B cell (primary cell): Measurements from ENCODE around the gene PIF1. TPM values are rescaled to one million over a fixed set of nuclear protein-coding genes. Genes with fewer than 3 reads are reported as not detected.

Experiments
- ATAC-seq: fragments of 200-7000 bp; cut with Tn5 transposase; one replicate; pipeline ENCODE4 v1.10.0; 2021; ENCODE audit warnings: low read depth, mild to moderate bottlenecking, moderate number of reproducible peaks, moderate library complexity
- CTCF ChIA-PET: fragments of 350-600 bp; sonication (Branson Sonifier 250); formaldehyde crosslinking; loops from one replicate; lab custom pipeline; 2021; ENCODE audit warnings: antibody characterized with exemption, inconsistent platforms; lab: Charles Lee
- POLR2A ChIA-PET: fragments of 350-600 bp; sonication (Branson Sonifier 250); formaldehyde crosslinking; loops from one replicate; lab custom pipeline; 2021; ENCODE audit warnings: antibody characterized with exemption; lab: Charles Lee
- DNase-seq: peaks from one replicate; pipeline ENCODE4 v3.0.0; 2013
- H2AFZ ChIP-seq: 2 replicates; pipeline ENCODE4 v1.6.1; 2012; ENCODE audit warnings: mild to moderate bottlenecking, low read depth, low read length; ENCODE audit not compliant: insufficient read depth, poor library complexity, severe bottlenecking
- H3K27ac ChIP-seq, 2 donors: 1 replicate in 1 of 2; 2 replicates in 1 of 2; pipeline ENCODE4 v1.5.1; 2012 to 2013; ENCODE audit warnings: low read length in 2 of 2, mild to moderate bottlenecking in 2 of 2, moderate library complexity in 1 of 2
- H3K27me3 ChIP-seq, 4 experiments: fragments of 200-600 bp in 1 of 4; sonication (generic) in 1 of 4; replicated peaks in 1 of 4; 1 replicate in 2 of 4; 2 replicates in 2 of 4; pipeline versions ENCODE4 v1.6.1 to v1.7.0; 2013 to 2016; ENCODE audit warnings: low read length in 3 of 4, mild to moderate bottlenecking in 2 of 4, mixed read lengths in 1 of 4, moderate library complexity in 1 of 4; ENCODE audit not compliant: insufficient read depth in 4 of 4, control insufficient read depth in 3 of 4; ENCODE audit errors: control extremely low read depth in 1 of 4
- H3K36me3 ChIP-seq, 2 experiments: replicated peaks in 1 of 2; 1 replicate in 1 of 2; 2 replicates in 1 of 2; pipeline versions ENCODE4 v1.6.1 to v1.7.1; 2013; ENCODE audit warnings: low read length in 1 of 2; ENCODE audit not compliant: insufficient read depth in 2 of 2, control insufficient read depth in 1 of 2; ENCODE audit errors: control extremely low read depth in 1 of 2, extremely low read depth in 1 of 2
- H3K4me1 ChIP-seq, 2 donors: fragments of 200-600 bp in 1 of 2; sonication (generic) in 1 of 2; 1 replicate in 1 of 2; 2 replicates in 1 of 2; pipeline versions ENCODE4 v1.5.1 to v1.6.1; 2013 to 2017; ENCODE audit warnings: low read length in 2 of 2; ENCODE audit not compliant: control insufficient read depth in 2 of 2, insufficient read depth in 2 of 2
- H3K4me2 ChIP-seq: replicated peaks from 2 replicates; pipeline ENCODE3; 2012; ENCODE audit warnings: mild to moderate bottlenecking, low read depth, low read length; ENCODE audit not compliant: poor library complexity, severe bottlenecking
- H3K4me3 ChIP-seq, 5 experiments: fragments of 200-600 bp in 1 of 5; sonication (generic) in 1 of 5; 1 replicate in 3 of 5; 2 replicates in 2 of 5; pipeline versions ENCODE4 v1.5.1 to v1.7.0; 2011 to 2016; ENCODE audit warnings: low read length in 4 of 5, mild to moderate bottlenecking in 4 of 5, low read depth in 2 of 5, control low read depth in 1 of 5, moderate library complexity in 1 of 5; ENCODE audit not compliant: insufficient read depth in 1 of 5; ENCODE audit errors: control extremely low read depth in 1 of 5, extremely low read depth in 1 of 5
- H3K79me2 ChIP-seq: fragments of 200-600 bp; sonication (generic); one replicate; pipeline ENCODE4 v1.6.0; 2016; ENCODE audit warnings: low read length; ENCODE audit not compliant: control insufficient read depth, insufficient read depth
- H3K9ac ChIP-seq: fragments of 200-600 bp; sonication (generic); 2 replicates; pipeline ENCODE4 v1.6.1; 2017; ENCODE audit warnings: mild to moderate bottlenecking, low read length, moderate library complexity
- H3K9me3 ChIP-seq, 3 donors: one replicate each; pipeline versions ENCODE4 v1.6.1 to v1.7.1; 2013; ENCODE audit warnings: low read length in 2 of 3; ENCODE audit not compliant: control insufficient read depth in 2 of 3, insufficient read depth in 1 of 3; ENCODE audit errors: control extremely low read depth in 1 of 3
- H4K20me1 ChIP-seq: 2 replicates; pipeline ENCODE4 v1.6.0; 2012; ENCODE audit warnings: mild to moderate bottlenecking, low read length; ENCODE audit not compliant: insufficient read depth, control insufficient read depth, poor library complexity, severe bottlenecking
- H3K27ac Mint-ChIP-seq: one replicate; pipeline ENCODE4 v1.8.0; 2021; ENCODE audit warnings: mixed read lengths
- H3K27me3 Mint-ChIP-seq: one replicate; pipeline ENCODE4 v1.8.0; 2021; ENCODE audit warnings: mixed read lengths
- H3K4me1 Mint-ChIP-seq: one replicate; pipeline ENCODE4 v1.8.0; 2021; ENCODE audit warnings: mixed read lengths
- H3K4me3 Mint-ChIP-seq: one replicate; pipeline ENCODE4 v1.8.0; 2021; ENCODE audit warnings: mixed read lengths
- H3K9me3 Mint-ChIP-seq: one replicate; pipeline ENCODE4 v1.8.0; 2022; ENCODE audit warnings: mixed read lengths; ENCODE audit not compliant: insufficient read depth
- EZH2 ChIP-seq: IDR thresholded peaks from 2 replicates; pipeline ENCODE4 v1.6.1; 2012; ENCODE audit warnings: borderline replicate concordance, low read depth, mild to moderate bottlenecking, moderate library complexity, low read length; ENCODE audit not compliant: insufficient read depth, poor library complexity, severe bottlenecking
- WGBS: methylation state at CpG from one replicate; pipeline ENCODE4 v1.1.5; 2013; ENCODE audit warnings: missing lambda C conversion rate; ENCODE audit not compliant: insufficient coverage; 5-methylcytosine and 5-hydroxymethylcytosine counted together
- intact Hi-C: fragments of 100-400 bp; cut with micrococcal nuclease; formaldehyde crosslinking; loops from one replicate; pipeline ENCODE4 v1.10.0; 2022
- polyA plus RNA-seq: library from polyadenylated mRNA; depleted of rRNA; stranded (reverse); fragments of >200 nt; gene quantifications from 2 replicates; pipeline ENCODE4 v1.2.3, GENCODE V29; 2012
- total RNA-seq, 2 donors: library from RNA; stranded (reverse); fragments of 120-200 nt in 1 of 2; gene quantifications; 1 replicate in 1 of 2; 2 replicates in 1 of 2; pipeline versions ENCODE4 v1.2.3 to v1.2.4, GENCODE V29; 2013 to 2022
- TF ChIP-seq, protein P1 (sequence below): fragments of 200-600 bp; IDR thresholded peaks from one replicate; pipeline ENCODE4 v1.8.0; 2022; ENCODE audit warnings: antibody characterized with exemption, mild to moderate bottlenecking

The PIF1 gene
- total and polyA plus RNA-seq, 2 donors (not counting 1 experiment from before 2014, with no cell fraction given) = 2.0 to 6.2 TPM

DNA sequence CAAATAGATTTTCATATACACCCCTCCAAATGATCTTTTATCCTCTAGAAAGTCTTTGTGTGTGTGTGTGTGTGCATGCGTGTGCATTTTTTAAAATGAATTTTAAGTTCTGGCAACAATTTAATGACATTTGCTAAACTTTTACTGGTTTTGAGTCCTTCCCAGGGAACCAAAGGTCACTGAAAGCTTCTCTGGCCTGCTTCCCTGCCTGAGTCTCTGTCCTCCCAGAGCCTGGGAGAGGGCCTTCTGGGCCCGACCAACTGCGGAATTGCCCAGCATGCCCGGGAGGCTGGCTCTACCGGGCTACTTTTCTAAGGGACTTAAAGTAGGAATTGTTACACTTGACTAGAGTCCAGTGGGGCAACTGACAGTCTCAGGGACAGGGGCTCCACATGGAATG lies 42.7 kb downstream of the PIF1 start:
- Mint-ChIP-seq H3K4me1 (peaks cover 10% of the 10 kb centered on the region), H3K4me3 (no peak overlapping the region), H3K27ac (no peak overlapping the region), H3K9me3 (no peaks in the 10 kb centered on the region), H3K27me3 (no peaks in the 10 kb centered on the region)
- no peak overlapping the region for H3K27ac ChIP-seq
- H3K27me3 ChIP-seq = peaks cover 0 to 5% (median 0%) of the 10 kb centered on the region in 4 experiments
- H3K79me2 ChIP-seq = no peaks in the 10 kb centered on the region
- DNase-seq = no peak
- ChIA-PET CTCF (interaction anchor here (0.6 to 1.8 kb wide), 2 partner anchors 53 to 356 kb away, joined by 4 to 5 read pairs; no protein-coding TSS in a partner anchor), POLR2A (no interaction called here)
- WGBS = 95% methylated on average over 2 of the region's 5 CpGs
- H2AFZ ChIP-seq = no peak overlapping the region
- H3K4me1 ChIP-seq = peaks cover 5 to 16% of the 10 kb centered on the region in 2 donors
- TF ChIP-seq EZH2 = no peak
- TF ChIP-seq, protein P1, sequence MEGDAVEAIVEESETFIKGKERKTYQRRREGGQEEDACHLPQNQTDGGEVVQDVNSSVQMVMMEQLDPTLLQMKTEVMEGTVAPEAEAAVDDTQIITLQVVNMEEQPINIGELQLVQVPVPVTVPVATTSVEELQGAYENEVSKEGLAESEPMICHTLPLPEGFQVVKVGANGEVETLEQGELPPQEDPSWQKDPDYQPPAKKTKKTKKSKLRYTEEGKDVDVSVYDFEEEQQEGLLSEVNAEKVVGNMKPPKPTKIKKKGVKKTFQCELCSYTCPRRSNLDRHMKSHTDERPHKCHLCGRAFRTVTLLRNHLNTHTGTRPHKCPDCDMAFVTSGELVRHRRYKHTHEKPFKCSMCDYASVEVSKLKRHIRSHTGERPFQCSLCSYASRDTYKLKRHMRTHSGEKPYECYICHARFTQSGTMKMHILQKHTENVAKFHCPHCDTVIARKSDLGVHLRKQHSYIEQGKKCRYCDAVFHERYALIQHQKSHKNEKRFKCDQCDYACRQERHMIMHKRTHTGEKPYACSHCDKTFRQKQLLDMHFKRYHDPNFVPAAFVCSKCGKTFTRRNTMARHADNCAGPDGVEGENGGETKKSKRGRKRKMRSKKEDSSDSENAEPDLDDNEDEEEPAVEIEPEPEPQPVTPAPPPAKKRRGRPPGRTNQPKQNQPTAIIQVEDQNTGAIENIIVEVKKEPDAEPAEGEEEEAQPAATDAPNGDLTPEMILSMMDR = no peak
- no peaks in the 10 kb centered on the region for H4K20me1 ChIP-seq
- H3K4me3 ChIP-seq = no peak overlapping the region
- H3K9ac ChIP-seq = no peak overlapping the region
- no peaks in the 10 kb centered on the region for H3K9me3 ChIP-seq
- H3K36me3 ChIP-seq = no peaks in the 10 kb centered on the region
- no peak for ATAC-seq
- intact Hi-C loops = no loop called here
- no peak overlapping the region for H3K4me2 ChIP-seq

DNA sequence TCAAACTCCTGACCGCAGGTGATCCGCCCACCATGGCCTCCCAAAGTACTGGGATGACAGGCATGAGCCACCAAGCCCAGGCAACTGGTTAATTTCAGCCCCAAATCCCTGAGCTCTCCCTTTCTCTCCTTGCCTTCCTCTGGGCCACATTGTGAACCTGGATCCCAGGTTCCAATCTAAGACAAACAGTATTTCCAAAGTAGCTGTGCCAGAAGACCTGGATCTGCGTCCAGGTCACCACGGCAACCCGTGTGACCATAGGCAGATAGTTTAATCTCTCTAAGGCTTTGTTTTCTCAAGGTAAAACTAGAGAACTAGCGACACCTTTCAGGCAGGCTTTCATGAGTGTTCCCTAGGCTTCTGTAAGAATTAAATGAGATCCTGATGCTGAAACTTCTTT lies 44.1 kb downstream of the PIF1 start:
- Histone ChIP-seq H3K4me3 (no peak overlapping the region), H3K27ac (no peak overlapping the region), H4K20me1 (no peaks in the 10 kb centered on the region), H3K9ac (no peak overlapping the region), H3K36me3 (no peaks in the 10 kb centered on the region), H3K4me1 (peaks cover 5 to 19% of the 10 kb centered on the region in 2 donors), H3K9me3 (no peaks in the 10 kb centered on the region), H2AFZ (no peak overlapping the region), H3K79me2 (no peaks in the 10 kb centered on the region), H3K27me3 (peaks cover 0 to 14% (median 1%) of the 10 kb centered on the region in 4 experiments), H3K4me2 (no peak overlapping the region)
- ChIA-PET CTCF (interaction anchor here (0.9 kb wide), 1 partner anchor 52 kb away, joined by 5 read pairs; no protein-coding TSS in a partner anchor), POLR2A (no interaction called here)
- Mint-ChIP-seq H3K9me3 (no peaks in the 10 kb centered on the region), H3K27me3 (peaks cover 11% of the 10 kb centered on the region), H3K4me3 (no peak overlapping the region), H3K4me1 (peaks cover 12% of the 10 kb centered on the region), H3K27ac (no peak overlapping the region)
- no peak for ATAC-seq
- TF ChIP-seq EZH2 = no peak
- TF ChIP-seq, protein P1 = no peak
- no peak for DNase-seq
- WGBS = 98% methylated on average over 6 of the region's 6 CpGs
- intact Hi-C loops = no loop called here
